ENCODE results near the gene CCDC97. TPM values are rescaled to one million over a fixed set of nuclear protein-coding genes. Genes with fewer than 3 reads are reported as not detected.

The CCDC97 gene
- total RNA-seq, 1 experiment from 2014 or later, result 23.0 TPM

DNA sequence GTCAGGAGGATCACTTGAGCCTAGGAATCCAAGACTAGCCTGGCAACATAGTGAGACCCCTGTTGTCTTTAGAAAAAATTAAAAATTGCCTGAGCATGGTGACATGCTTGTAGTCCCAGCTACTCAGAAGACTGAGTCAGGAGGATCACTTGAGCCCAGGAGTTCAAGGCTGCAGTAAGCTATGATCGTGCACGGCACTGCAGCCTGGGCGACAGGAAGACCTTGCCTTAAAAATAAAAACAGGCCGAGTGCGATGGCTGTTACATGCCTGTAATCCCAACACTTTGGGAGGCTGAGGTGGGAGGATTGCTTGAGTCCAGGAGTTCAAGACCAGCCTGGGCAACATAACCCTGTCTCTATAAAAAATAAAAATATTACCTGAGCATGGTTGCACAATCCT, 40.4 kb upstream of the CCDC97 start:
- Histone ChIP-seq H3K27me3 (ENCODE audit: insufficient read depth, low read length) (no peaks in the 10 kb centered on the region), H3K4me3 (replicated peaks in 1 of 2; ENCODE audit: low read depth in 1 of 2, low read length in 2 of 2) (no peak overlapping the region), H3K36me3 (ENCODE audit: control insufficient read depth in 1 of 2, insufficient read depth in 2 of 2, low read length in 2 of 2) (peaks cover 60% of the 10 kb centered on the region in 2 experiments), H3K27ac (ENCODE audit: low read depth, low read length) (no peak overlapping the region), H3K4me1 (ENCODE audit: control insufficient read depth in 1 of 2, insufficient read depth in 2 of 2, low read length in 2 of 2) (peaks cover 3 to 11% of the 10 kb centered on the region in 2 experiments; a peak in 3 of 4 replicates), H3K9ac (ENCODE audit: low read length) (no peak overlapping the region), H2AFZ (ENCODE audit: low read depth, low read length, poor library complexity, severe bottlenecking) (no peak overlapping the region), H3K9me2 (ENCODE audit: insufficient read depth) (no peaks in the 10 kb centered on the region), H4K20me1 (ENCODE audit: insufficient read depth) (no peaks in the 10 kb centered on the region), H3K79me2 (ENCODE audit: insufficient read depth, low read length) (peaks cover 90% of the 10 kb centered on the region), H3K4me2 (ENCODE audit: low read length) (no peak overlapping the region), H3K9me3 (ENCODE audit: control insufficient read depth in 1 of 2, insufficient read depth in 1 of 2, low read depth in 1 of 2, low read length in 2 of 2) (no peaks in the 10 kb centered on the region)
- DNase-seq (ENCODE audit: low read depth, low spot score), result no peak
- ChIA-PET CTCF (no interaction called here), POLR2A (no interaction called here), RAD21 (ENCODE audit: low non-redundant PET in 1 of 2, low total read pairs in 2 of 2, uncharacterized antibody in 2 of 2, unreplicated experiment in 2 of 2) (no interaction called here)
- no TSS peak for BruUV-seq (replicated peaks)
- intact Hi-C loops (cut with micrococcal nuclease), result no loop called here
- no peak for ATAC-seq
- TF ChIP-seq SP1 (IDR thresholded peaks at IDR 0.05; ENCODE audit: low read depth), result no peak
- TF ChIP-seq ZFX (IDR thresholded peaks at IDR 0.05), result no peak
- TF ChIP-seq, protein P1, sequence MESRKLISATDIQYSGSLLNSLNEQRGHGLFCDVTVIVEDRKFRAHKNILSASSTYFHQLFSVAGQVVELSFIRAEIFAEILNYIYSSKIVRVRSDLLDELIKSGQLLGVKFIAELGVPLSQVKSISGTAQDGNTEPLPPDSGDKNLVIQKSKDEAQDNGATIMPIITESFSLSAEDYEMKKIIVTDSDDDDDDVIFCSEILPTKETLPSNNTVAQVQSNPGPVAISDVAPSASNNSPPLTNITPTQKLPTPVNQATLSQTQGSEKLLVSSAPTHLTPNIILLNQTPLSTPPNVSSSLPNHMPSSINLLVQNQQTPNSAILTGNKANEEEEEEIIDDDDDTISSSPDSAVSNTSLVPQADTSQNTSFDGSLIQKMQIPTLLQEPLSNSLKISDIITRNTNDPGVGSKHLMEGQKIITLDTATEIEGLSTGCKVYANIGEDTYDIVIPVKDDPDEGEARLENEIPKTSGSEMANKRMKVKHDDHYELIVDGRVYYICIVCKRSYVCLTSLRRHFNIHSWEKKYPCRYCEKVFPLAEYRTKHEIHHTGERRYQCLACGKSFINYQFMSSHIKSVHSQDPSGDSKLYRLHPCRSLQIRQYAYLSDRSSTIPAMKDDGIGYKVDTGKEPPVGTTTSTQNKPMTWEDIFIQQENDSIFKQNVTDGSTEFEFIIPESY (IDR thresholded peaks at IDR 0.05; ENCODE audit: extremely low read depth, insufficient replicate concordance, low read length), result no peak

DNA sequence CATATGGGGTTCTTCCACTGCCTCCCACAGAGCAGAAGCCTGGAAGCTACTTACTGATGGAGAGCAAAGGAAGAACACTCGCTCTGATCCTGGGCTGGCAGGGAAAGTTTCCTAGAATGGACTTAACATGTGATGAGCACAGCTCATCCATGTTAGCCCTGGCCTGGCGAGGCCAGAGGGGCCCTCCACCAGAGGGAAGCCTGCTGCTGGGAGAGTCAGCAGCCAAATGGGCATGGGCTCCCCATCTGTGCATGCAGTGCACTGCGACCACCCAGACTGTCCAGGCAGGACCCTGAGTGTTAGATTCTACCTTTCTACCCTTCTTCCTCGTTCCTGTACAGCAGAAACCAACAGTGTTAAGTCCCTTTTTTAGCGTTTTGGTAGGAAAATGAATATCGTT, 36.9 kb upstream of the CCDC97 start:
- ATAC-seq (no peak), DNase-seq (ENCODE audit: low read depth, low spot score) (no peak)
- no peaks in the 10 kb centered on the region for H3K9me3 ChIP-seq (ENCODE audit: control insufficient read depth in 1 of 2, insufficient read depth in 1 of 2, low read depth in 1 of 2, low read length in 2 of 2)
- POLR2A ChIA-PET, result no interaction called here
- H2AFZ ChIP-seq (ENCODE audit: low read depth, low read length, poor library complexity, severe bottlenecking), result no peak overlapping the region
- no peaks in the 10 kb centered on the region for H3K4me1 ChIP-seq (ENCODE audit: control insufficient read depth in 1 of 2, insufficient read depth in 2 of 2, low read length in 2 of 2)
- H3K36me3 ChIP-seq (ENCODE audit: control insufficient read depth in 1 of 2, insufficient read depth in 2 of 2, low read length in 2 of 2), result peaks cover 82 to 87% of the 10 kb centered on the region in 2 experiments
- no peak overlapping the region for H3K9ac ChIP-seq (ENCODE audit: low read length)
- peaks cover 67% of the 10 kb centered on the region for H3K79me2 ChIP-seq (ENCODE audit: insufficient read depth, low read length)
- H4K20me1 ChIP-seq (ENCODE audit: insufficient read depth), result no peaks in the 10 kb centered on the region
- RAD21 ChIA-PET (ENCODE audit: low non-redundant PET in 1 of 2, low total read pairs in 2 of 2, uncharacterized antibody in 2 of 2, unreplicated experiment in 2 of 2), result no interaction called here
- no peaks in the 10 kb centered on the region for H3K9me2 ChIP-seq (ENCODE audit: insufficient read depth)
- H3K4me3 ChIP-seq (replicated peaks in 1 of 2; ENCODE audit: low read depth in 1 of 2, low read length in 2 of 2), result no peak overlapping the region
- TF ChIP-seq MAX (IDR thresholded peaks at IDR 0.05) (no peak), RAD21 (IDR thresholded peaks at IDR 0.05; ENCODE audit: low read depth) (no peak), CEBPB (IDR thresholded peaks at IDR 0.05; ENCODE audit: low read depth) (no peak), EZH2phosphoT487 (IDR thresholded peaks at IDR 0.05; ENCODE audit: borderline replicate concordance) (no peak), EGR1 (IDR thresholded peaks at IDR 0.05; ENCODE audit: low read depth) (no peak), TCF7L2 (IDR thresholded peaks at IDR 0.05; ENCODE audit: borderline replicate concordance, extremely low read depth, insufficient read depth, insufficient read length) (no peak), FOSL1 (IDR thresholded peaks at IDR 0.05; ENCODE audit: low read depth) (no peak), YY1 (IDR thresholded peaks at IDR 0.05; ENCODE audit: extremely low read depth, insufficient replicate concordance, low read depth, low read length) (no peak), SIN3A (IDR thresholded peaks at IDR 0.05; ENCODE audit: low read depth) (no peak), ATF3 (IDR thresholded peaks at IDR 0.05) (no peak), ZFX (IDR thresholded peaks at IDR 0.05) (no peak), SRF (IDR thresholded peaks at IDR 0.05; ENCODE audit: low read depth) (no peak), JUND (IDR thresholded peaks at IDR 0.05) (no peak)
- BruUV-seq (replicated peaks), result no TSS peak
- no peak overlapping the region for H3K27ac ChIP-seq (ENCODE audit: low read depth, low read length)
- no peaks in the 10 kb centered on the region for H3K27me3 ChIP-seq (ENCODE audit: insufficient read depth, low read length)
- CTCF ChIA-PET, result no interaction called here
- H3K4me2 ChIP-seq (ENCODE audit: low read length), result no peak overlapping the region
- intact Hi-C loops (cut with micrococcal nuclease), result no loop called here

All from HCT116 (cell line).